Skin of body (tissue), 2 donors: ENCODE results near the gene AFAP1. TPM values are rescaled to one million over a fixed set of nuclear protein-coding genes. Genes with fewer than 3 reads are reported as not detected.

Source experiments
- DNase-seq: peaks from one replicate; lab custom pipeline; 2025; lab: John Stamatoyannopoulos, UW
- total RNA-seq: library from RNA; depleted of rRNA; stranded (reverse); fragments of >200 nt; gene quantifications from one replicate; pipeline ENCODE4 v1.2.3, GENCODE V29; 2014

The AFAP1 gene
- total RNA-seq, 1 donor from 2014 or later: 34.5 TPM

DNA sequence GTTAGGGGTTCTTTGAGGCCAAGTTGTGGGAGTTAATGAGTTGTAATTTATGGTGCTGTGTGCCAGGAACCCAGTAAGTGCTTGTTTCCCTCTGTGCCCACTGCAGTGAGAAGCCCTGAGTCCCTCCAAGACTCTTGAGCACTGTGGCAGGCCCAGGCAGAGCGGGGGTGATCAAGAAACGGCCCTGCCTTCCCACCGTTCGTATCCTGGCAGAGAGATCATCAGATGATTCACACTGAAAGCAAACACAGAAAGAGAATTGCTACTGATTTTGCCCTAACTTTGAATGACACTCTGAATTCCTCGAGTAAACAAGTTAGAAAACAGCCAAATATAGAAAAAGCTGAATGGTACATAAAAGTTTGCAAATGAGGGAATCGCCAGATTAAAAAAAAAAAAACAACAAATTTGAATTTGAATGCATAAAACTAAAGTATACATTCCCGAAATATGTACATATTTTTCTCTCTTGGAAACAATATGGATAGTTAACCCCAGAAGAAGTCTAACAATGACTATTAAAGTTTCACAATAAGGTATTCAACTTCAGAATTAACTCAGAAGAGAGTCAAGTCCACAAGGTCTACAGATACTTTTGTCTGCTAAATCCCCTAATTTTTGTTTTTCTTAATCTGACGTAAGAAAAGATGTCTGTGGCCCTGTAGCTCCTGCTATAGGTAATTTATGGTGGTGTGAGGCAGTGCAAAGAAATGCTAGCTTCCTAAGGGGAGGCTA, 71.8 kb downstream of the AFAP1 start:
- DNase-seq: no peak

GRCh38 chr4:7867191-7867590, 72.5 kb downstream of the AFAP1 start:
- DNase-seq: no peak

DNA sequence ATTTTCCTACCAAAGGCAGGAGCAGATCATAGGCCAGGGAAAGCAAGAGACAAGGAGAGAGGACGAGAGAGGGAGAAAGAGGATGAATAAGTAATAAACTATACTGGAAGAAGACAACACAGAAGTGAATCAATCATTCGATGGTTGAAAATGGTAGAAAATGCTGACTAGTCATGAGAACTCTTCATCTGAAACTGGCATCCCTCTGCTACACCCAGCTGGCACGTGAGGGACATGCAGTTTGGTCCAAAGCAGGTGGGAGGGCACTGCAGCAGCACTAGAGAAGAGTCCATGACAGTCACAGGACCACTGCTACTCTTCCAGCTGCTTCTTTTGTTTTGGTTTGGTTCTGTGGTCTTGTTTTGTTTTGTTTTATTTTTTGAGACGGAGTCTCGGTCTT, 74.1 kb downstream of the AFAP1 start:
- DNase-seq: no peak

DNA sequence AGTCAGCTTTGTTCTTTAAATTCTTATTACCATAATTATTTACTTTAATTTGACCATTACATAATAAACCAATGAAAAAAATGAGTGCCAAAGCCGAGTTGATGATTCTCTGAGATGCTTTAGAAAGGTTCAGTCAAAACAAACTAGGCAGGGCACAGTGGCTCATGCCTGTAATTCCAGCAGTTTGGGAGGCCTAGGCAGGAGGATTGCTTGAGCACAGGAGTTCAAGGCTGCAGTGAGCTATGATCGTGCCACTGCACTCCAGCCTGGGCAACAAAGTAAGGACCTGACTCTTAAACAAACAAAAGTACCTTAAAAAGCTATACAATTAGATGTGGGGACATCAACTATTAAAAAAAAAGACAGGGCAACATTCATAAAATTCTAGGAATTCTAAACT, 75.0 kb downstream of the AFAP1 start:
- DNase-seq: no peak

DNA sequence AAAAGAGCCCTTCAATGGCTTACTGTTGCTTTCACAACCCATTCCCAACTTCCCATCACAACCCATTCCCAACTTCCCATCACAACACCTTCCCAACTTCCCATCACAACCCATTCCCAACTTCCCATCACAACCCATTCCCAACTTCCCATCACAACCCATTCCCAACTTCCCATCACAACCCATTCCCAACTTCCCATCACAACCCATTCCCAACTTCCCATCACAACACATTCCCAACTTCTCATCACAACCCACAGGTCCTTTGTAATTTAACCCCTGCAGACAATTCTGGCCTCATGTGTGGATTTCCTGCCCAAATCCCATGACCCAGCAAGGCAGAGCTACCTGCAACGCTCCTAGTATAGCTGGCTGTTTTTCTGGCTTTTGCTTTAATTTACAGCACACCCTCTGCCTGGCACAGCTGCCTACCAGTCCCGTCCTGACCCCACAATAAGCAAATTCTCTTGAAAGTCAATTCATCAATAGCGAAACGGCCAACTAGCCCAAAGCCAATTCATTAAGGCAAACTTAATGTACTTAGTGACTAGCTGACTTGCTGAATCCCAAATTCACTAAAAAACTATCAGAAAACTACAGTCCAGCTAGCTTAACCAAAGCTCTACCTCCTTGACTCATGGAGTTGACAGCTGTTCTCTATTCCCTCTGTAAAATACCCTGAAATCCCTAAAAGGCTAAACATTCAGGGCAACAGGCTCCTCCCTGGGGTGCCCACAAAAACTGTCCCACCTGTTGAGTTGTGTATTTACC, 75.6 kb downstream of the AFAP1 start:
- no peak for DNase-seq

DNA sequence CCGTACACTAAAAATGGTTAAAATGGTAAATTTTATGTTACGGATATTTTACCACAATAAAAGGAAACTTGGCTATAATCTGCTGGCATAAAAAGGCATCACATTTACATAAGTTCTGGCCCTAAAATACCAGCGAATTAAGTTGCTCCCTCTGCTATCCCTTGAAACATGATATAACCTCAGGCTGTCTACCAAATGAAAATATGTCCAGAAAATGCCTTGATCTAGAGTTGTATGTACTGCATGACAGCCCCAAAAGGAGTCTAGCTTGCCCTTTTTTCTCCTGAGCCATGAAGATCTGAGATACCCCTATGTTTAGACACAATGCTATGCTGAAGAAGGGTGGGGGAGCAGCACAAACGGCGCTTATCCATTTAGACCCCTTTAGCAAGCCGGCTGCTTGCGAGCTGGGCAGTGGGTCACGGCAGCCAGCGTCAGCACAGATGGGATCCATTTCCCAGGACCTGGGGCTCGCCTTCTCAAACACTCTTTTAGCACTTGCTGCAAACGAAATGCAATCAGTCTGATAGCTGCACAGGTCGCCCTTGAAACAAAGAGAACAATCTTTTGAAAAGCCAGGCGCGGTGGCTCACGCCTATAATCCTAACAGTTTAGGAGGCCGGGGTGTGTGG, 77.0 kb downstream of the AFAP1 start:
- DNase-seq: no peak

DNA sequence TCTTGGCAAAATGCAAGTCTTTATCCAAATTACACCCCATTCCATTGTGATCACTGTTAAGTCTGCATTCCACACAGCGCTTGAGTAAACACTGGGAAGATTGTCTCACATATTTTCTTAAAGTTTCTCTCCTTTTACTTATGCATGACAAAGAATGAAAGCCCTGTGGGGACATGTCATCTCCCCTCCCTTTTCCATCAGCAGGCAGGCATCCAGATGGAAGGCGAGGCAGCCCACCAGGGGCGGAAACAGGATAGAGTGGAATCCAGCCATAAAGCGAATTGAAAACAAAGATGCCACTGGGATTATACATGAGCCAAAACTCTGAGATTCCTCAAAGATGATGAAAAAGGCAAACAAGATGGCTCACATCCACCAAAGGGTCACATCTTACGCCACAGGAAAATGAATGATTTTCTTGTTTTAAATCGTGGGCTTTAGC, 78.2 kb downstream of the AFAP1 start:
- DNase-seq: peak; percentile 86

DNA sequence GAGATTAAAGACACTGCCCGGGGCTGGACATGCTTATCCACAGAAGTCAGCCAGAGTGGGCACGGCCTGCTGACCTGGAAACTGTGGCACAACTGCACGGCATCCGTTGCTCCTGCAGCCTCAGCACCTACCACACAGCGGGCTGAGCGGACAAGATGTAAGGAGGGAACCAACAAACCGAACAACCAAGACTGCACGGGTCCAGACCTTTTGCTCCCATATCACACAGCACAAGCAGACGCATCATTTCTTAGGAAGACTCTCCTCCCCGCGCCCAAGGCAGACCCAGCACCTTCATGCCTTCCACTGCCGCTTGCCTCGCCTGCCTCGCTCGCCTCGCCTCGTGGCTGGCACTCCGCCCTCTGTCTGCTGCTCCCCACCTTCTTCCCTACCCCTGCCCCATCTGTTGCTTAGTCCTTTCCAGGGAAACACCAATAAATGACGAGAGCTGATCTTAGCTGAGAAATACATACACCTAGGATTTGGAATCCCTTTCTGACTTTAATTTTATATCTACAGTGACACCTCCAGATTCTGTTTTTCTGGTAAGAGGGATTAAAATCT, 79.0 kb downstream of the AFAP1 start:
- no peak for DNase-seq

- no peak for DNase-seq
These were observed 80.3 kb downstream of the AFAP1 start for GRCh38 chr4:7859326-7859725.

DNA sequence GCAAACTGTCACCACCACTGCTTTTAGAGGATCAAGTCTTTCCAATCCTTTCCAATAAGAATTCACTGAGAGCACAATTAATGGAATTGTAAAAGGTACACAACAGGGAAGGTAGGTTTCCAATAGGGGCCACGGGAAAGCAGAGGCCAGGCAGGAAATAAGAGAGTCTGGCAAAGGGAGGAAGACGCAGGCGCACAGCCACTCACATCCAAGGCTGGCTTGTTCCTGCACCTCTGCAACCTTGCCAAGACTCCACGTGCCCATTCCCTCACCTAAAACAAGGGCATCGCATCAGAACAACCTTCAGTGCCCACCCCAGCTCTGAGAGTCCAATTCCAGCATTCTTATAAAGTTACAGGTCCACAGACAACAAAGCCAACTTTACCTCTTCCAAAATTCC, 81.2 kb downstream of the AFAP1 start:
- no peak for DNase-seq

- DNase-seq: no peak
These were observed 81.7 kb downstream of the AFAP1 start for GRCh38 chr4:7857993-7858392.

GRCh38 chr4:7857238-7857701, 82.4 kb downstream of the AFAP1 start:
- DNase-seq: peak; percentile 85

DNA sequence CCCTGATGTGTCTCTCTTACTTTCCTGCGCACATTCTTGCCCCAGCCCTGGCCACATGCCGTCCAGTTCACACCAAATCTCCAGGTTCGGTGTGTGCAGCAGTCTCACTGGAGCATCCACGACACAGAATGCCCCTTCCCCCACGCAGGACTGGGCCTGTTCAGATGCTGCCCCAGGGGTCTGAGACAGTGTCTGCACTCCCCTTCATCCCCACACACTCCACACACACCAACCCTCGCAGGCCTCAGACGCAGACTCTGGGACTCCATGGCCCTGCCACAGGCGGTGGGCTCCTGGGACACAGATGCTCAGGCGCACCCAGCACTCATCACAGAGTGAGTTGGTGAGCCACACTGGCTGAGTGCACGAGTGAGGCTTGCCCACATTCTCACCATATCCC, 83.9 kb downstream of the AFAP1 start:
- DNase-seq: no peak

GRCh38 chr4:7854697-7855370, 84.8 kb downstream of the AFAP1 start:
- DNase-seq: no peak

DNA sequence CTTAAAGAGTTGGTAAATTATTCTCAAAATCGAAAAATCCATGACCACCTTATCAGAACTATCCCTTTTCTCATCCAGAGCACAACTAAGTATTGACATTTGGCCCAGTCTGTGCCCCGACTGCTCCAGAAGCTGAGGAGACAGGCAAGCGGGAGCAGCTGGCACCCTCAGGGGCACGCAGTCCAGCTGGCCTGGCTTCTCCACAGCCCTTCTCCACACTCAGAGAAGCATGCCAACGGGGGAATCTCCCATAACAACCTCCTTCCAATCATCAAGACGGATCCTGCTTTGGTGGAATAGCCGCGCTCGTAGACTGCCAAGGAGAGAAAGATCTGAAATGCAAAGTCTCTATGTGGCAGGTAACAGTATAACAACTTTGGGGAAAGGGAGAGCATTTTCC, 85.4 kb downstream of the AFAP1 start:
- DNase-seq: no peak

- DNase-seq: no peak
These were observed 86.4 kb downstream of the AFAP1 start for GRCh38 chr4:7853271-7853670.

GRCh38 chr4:7852568-7853185, 87.0 kb downstream of the AFAP1 start:
- no peak for DNase-seq

GRCh38 chr4:7850489-7850888, 89.2 kb downstream of the AFAP1 start:
- no peak for DNase-seq

GRCh38 chr4:7847206-7847605, 92.5 kb downstream of the AFAP1 start:
- no peak for DNase-seq

DNA sequence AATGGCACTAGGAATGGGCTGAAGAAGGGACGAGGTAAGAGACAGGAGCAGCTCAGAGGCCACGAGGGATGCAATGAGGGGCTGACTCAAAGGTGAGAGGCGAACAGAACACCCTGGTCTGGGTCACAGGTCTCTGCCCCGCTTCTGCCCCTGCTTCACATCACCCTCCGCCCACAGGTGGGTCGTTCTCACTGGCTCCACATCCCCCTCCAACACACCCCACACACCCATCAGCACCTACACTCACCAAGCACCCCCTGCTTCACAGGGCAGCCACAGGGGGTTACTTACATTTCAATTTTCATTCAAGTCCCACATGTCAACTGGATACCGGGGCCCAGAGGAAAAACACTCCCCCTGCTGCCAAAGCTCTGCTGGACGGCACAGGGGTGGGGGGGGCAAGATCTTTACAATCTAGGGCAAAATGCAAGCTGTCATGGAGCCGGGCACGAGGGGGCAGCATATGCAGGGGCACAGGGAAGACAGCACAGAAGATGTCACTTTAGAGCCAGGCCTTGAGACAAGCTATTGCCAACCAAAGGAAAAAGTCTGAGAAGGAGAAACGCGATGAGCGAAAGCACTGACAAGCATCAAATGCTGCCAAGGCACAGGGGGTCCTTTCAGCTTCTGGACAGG, 94.0 kb downstream of the AFAP1 start:
- DNase-seq: no peak

DNA sequence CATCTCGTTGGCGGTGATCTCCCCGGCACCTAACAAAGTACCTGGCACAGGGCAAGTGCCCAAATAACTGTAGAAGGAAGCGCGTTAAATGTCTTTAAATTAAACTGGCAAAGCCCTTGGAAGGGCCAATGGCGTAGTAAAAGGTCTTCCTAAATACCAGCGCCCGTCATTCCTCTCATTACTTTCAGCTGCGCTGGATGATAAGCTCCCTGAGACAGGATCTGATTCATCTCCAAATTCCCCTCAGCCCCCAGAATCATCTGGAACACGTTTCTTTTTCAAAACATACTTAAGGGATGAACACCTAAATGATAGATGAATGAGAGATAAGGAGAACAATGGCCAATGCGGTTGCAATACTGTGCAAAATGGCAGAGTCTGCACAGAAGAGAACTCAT, 95.1 kb downstream of the AFAP1 start:
- DNase-seq: no peak
